Measurements from ENCODE around the gene STXBP6. TPM values are rescaled to one million over a fixed set of nuclear protein-coding genes. Genes with fewer than 3 reads are reported as not detected.

Gene STXBP6
- total RNA-seq, 2 donors from 2014 or later, result 20.1 to 28.3 TPM

DNA sequence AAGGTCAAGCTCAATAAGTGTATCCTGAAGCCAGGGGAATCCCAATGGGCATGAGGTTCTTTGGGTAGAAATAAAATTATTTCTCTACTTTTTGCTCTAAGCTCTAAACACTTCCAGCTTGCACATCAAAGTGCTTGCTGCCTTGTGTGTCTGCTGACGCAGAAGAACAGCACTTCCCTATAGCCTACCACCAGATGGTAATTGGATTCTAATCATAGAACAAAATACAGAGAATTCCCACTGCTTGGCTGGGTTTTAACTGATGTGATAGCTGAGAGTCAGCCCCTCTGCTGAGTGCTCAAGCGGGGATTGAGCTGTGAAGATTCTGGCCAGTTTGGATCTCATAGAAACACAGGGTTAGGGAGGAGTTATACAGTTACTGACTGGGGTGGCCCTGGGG is 283.5 kb downstream of the STXBP6 start:
- intact Hi-C loops (cut with DNase I), result no loop called here
- DNase-seq (no peak), ATAC-seq (no peak)
- no peaks in the 10 kb centered on the region for H3K27me3 ChIP-seq
- H3K36me3 ChIP-seq (replicated peaks in 1 of 2; ENCODE audit: insufficient read depth in 1 of 2, low read depth in 2 of 2), result no peaks in the 10 kb centered on the region
- H3K9me3 ChIP-seq, result no peaks in the 10 kb centered on the region
- H3K4me3 ChIP-seq, result no peak overlapping the region
- H3K27ac ChIP-seq, result no peak overlapping the region
- no peaks in the 10 kb centered on the region for H3K4me1 ChIP-seq
- TF ChIP-seq, protein P1, sequence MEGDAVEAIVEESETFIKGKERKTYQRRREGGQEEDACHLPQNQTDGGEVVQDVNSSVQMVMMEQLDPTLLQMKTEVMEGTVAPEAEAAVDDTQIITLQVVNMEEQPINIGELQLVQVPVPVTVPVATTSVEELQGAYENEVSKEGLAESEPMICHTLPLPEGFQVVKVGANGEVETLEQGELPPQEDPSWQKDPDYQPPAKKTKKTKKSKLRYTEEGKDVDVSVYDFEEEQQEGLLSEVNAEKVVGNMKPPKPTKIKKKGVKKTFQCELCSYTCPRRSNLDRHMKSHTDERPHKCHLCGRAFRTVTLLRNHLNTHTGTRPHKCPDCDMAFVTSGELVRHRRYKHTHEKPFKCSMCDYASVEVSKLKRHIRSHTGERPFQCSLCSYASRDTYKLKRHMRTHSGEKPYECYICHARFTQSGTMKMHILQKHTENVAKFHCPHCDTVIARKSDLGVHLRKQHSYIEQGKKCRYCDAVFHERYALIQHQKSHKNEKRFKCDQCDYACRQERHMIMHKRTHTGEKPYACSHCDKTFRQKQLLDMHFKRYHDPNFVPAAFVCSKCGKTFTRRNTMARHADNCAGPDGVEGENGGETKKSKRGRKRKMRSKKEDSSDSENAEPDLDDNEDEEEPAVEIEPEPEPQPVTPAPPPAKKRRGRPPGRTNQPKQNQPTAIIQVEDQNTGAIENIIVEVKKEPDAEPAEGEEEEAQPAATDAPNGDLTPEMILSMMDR (IDR thresholded peaks at IDR 0.05), result no peak
- no peak for TF ChIP-seq POLR2A (IDR thresholded peaks at IDR 0.05)
- WGBS, 2 donors, result 44 to 93% methylated on average over 2 of the region's 2 CpGs

DNA sequence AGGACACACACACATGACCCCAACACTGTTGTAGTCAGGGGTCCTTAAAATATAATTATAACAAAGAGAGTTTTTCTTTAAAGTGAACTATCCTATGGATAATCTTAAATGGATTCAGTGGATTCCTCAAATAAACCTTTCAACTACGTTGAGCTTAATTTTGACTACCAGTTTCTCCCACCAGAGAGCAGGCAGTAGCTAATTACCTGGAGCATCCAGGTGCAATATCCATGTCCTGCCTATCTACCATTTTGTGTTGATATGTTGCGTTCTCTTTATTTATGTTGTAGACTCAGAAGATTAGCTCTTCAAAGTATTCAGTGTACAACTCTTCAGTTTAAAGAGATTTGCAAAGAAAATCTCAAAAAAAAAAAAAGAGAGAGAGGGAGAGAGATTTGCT is 288.8 kb downstream of the STXBP6 start:
- WGBS, 2 donors, result 32 to 35% methylated on average over 2 of the region's 2 CpGs
- no peak overlapping the region for H3K27ac ChIP-seq
- TF ChIP-seq, protein P1 (IDR thresholded peaks at IDR 0.05), result peak in 2 of 7 experiments; percentile 14 to 35
- no peak for TF ChIP-seq POLR2A (IDR thresholded peaks at IDR 0.05)
- H3K4me1 ChIP-seq, result no peaks in the 10 kb centered on the region
- DNase-seq (no peak), ATAC-seq (no peak)
- no peak overlapping the region for H3K4me3 ChIP-seq
- H3K9me3 ChIP-seq, result no peaks in the 10 kb centered on the region
- H3K36me3 ChIP-seq (replicated peaks in 1 of 2; ENCODE audit: insufficient read depth in 1 of 2, low read depth in 2 of 2), result no peaks in the 10 kb centered on the region
- no peaks in the 10 kb centered on the region for H3K27me3 ChIP-seq
- intact Hi-C loops (cut with DNase I), result no loop called here

Measured in body of pancreas (tissue), 4 donors.